ENCODE measurements around the gene CEP350. TPM values are rescaled to one million over a fixed set of nuclear protein-coding genes. Genes with fewer than 3 reads are reported as not detected.

CEP350 gene
- total RNA-seq, 1 experiment from 2014 or later = 27.6 TPM

DNA sequence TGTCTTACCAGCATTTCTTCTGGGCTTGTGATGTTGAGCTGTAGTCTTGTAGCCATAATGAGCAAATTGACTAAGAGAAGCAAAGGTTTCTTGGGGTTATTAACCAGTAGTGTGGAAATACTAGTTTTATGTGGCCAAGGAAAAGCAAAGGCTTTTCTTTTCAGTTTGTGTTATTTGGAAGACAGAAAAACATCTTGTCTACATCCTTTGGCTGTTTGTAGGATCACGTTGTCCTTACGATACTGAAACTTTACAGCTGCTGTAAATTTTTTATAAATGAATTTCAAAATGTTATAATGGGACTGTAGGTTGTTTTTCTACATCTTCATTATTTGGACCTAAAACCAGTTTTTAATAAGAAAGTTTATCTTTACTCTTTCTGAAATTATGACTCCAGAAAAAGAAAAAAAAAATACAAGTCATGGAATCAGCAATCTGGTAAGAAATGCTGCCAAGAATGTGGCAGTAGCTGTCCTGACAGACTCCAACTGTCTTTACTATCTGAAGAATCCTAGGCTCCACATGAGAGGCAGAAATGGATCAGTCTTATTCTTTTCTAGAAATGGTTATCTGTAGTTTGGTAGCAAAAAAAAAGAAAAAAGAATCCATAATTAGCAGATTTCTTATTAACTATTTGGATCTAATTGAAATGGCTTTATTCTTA, 158.5 kb downstream of the CEP350 start:
- Histone ChIP-seq H2AFZ (ENCODE audit: low read depth, low read length, poor library complexity, severe bottlenecking) (no peak overlapping the region), H3K4me3 (replicated peaks in 1 of 2; ENCODE audit: low read depth in 1 of 2, low read length in 2 of 2) (no peak overlapping the region), H3K36me3 (ENCODE audit: control insufficient read depth in 1 of 2, insufficient read depth in 2 of 2, low read length in 2 of 2) (peaks cover 6 to 14% of the 10 kb centered on the region in 2 experiments; a peak in 3 of 4 replicates), H3K4me2 (ENCODE audit: low read length) (no peak overlapping the region), H3K9me2 (ENCODE audit: insufficient read depth) (no peaks in the 10 kb centered on the region; the same call in 1 of the 2 replicates), H3K4me1 (ENCODE audit: control insufficient read depth in 1 of 2, insufficient read depth in 2 of 2, low read length in 2 of 2) (peaks cover 0 to 15% of the 10 kb centered on the region in 2 experiments; a peak in 2 of 4 replicates), H3K9ac (ENCODE audit: low read length) (no peak overlapping the region), H3K27me3 (ENCODE audit: insufficient read depth, low read length) (no peaks in the 10 kb centered on the region), H4K20me1 (ENCODE audit: insufficient read depth) (no peaks in the 10 kb centered on the region), H3K79me2 (ENCODE audit: insufficient read depth, low read length) (no peaks in the 10 kb centered on the region), H3K27ac (ENCODE audit: low read depth, low read length) (no peak overlapping the region), H3K9me3 (ENCODE audit: control insufficient read depth in 1 of 2, insufficient read depth in 1 of 2, low read depth in 1 of 2, low read length in 2 of 2) (no peaks in the 10 kb centered on the region)
- ChIA-PET RAD21 (ENCODE audit: low non-redundant PET in 1 of 2, low total read pairs in 2 of 2, uncharacterized antibody in 2 of 2, unreplicated experiment in 2 of 2) (no interaction called here), CTCF (no interaction called here), POLR2A (no interaction called here)
- no TSS peak for BruUV-seq (replicated peaks)
- TF ChIP-seq TCF7L2 (IDR thresholded peaks at IDR 0.05; ENCODE audit: borderline replicate concordance, extremely low read depth, insufficient read depth, insufficient read length) (no peak), CEBPB (IDR thresholded peaks at IDR 0.05; ENCODE audit: low read depth) (no peak), FOSL1 (IDR thresholded peaks at IDR 0.05; ENCODE audit: low read depth) (no peak), JUND (IDR thresholded peaks at IDR 0.05) (no peak)
- intact Hi-C loops (cut with micrococcal nuclease) = no loop called here
- ATAC-seq = no peak
- no peak for DNase-seq (ENCODE audit: low read depth, low spot score)

DNA sequence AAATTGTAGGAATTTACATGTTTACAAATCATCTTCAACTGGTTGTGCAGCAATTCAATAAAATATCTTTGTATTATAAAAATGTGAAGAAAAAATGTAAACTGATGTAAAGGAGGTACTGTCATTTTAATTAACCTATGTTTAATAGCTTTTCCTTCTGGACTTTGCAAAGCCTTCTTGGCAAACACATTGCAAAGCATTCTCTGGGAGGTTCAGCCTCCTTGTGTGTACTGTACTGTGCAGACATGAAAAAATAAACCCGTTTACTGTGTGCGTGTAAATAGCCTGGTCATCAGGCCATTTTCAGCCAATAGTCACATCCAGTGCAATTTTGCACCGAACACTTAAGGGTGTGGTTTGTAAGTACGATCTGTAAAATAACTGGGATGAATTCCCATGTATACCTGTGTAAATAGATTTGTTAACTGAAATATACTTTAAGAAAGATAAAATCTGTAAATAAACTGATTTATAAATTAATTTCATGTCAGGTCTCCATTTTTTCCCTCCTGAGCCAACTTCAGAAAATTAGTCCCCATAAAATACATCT, 159.9 kb downstream of the CEP350 start:
- Histone ChIP-seq H3K9ac (ENCODE audit: low read length) (no peak overlapping the region), H4K20me1 (ENCODE audit: insufficient read depth) (no peaks in the 10 kb centered on the region), H3K9me2 (ENCODE audit: insufficient read depth) (no peaks in the 10 kb centered on the region; the same call in 1 of the 2 replicates), H3K27ac (ENCODE audit: low read depth, low read length) (no peak overlapping the region), H3K4me2 (ENCODE audit: low read length) (no peak overlapping the region), H3K27me3 (ENCODE audit: insufficient read depth, low read length) (no peaks in the 10 kb centered on the region), H3K4me3 (replicated peaks in 1 of 2; ENCODE audit: low read depth in 1 of 2, low read length in 2 of 2) (no peak overlapping the region), H3K36me3 (ENCODE audit: control insufficient read depth in 1 of 2, insufficient read depth in 2 of 2, low read length in 2 of 2) (peaks cover 6 to 14% of the 10 kb centered on the region in 2 experiments; a peak in 3 of 4 replicates), H3K4me1 (ENCODE audit: control insufficient read depth in 1 of 2, insufficient read depth in 2 of 2, low read length in 2 of 2) (peaks cover 0 to 18% of the 10 kb centered on the region in 2 experiments; a peak in 2 of 4 replicates), H3K9me3 (ENCODE audit: control insufficient read depth in 1 of 2, insufficient read depth in 1 of 2, low read depth in 1 of 2, low read length in 2 of 2) (no peaks in the 10 kb centered on the region), H2AFZ (ENCODE audit: low read depth, low read length, poor library complexity, severe bottlenecking) (no peak overlapping the region), H3K79me2 (ENCODE audit: insufficient read depth, low read length) (no peaks in the 10 kb centered on the region)
- CTCF ChIA-PET = no interaction called here
- POLR2A ChIA-PET = no interaction called here
- RAD21 ChIA-PET (ENCODE audit: low non-redundant PET in 1 of 2, low total read pairs in 2 of 2, uncharacterized antibody in 2 of 2, unreplicated experiment in 2 of 2) = no interaction called here
- ATAC-seq (no peak), DNase-seq (ENCODE audit: low read depth, low spot score) (no peak)
- intact Hi-C loops (cut with micrococcal nuclease) = no loop called here
- no peak for TF ChIP-seq SP1 (IDR thresholded peaks at IDR 0.05; ENCODE audit: low read depth)
- no TSS peak for BruUV-seq (replicated peaks)

Measured in HCT116 (cell line).